CD4-positive, alpha-beta T cell treated with Interleukin-15 for 1 hour (primary cell): ENCODE measurements around the gene MBOAT7.
"Not testable (repeated sequence)": the region's sequence is repeated elsewhere in the genome, so short reads cannot be mapped to it uniquely, and the experiment has no call there.

Experiments used
- DNase-seq: peaks from one replicate; pipeline ENCODE4 v3.0.0-alpha.2; 2020

The MBOAT7 gene

GRCh38 chr19:54188215-54188871 is 1.0 kb downstream of the MBOAT7 start:
- DNase-seq, result peak; percentile 70

- DNase-seq, result no peak
These were observed 2.4 kb downstream of the MBOAT7 start for GRCh38 chr19:54186934-54187381.

GRCh38 chr19:54186351-54186750 is 3.0 kb downstream of the MBOAT7 start:
- DNase-seq, result no peak

- no peak for DNase-seq
These were observed 5.9 kb downstream of the MBOAT7 start for GRCh38 chr19:54183431-54183830.

- not testable (repeated sequence) for DNase-seq
These were observed 7.5 kb downstream of the MBOAT7 start for GRCh38 chr19:54181894-54182293.

GRCh38 chr19:54180691-54181091 is 8.7 kb downstream of the MBOAT7 start:
- no peak for DNase-seq

- DNase-seq, result peak; percentile 31
These were observed 9.4 kb downstream of the MBOAT7 start for GRCh38 chr19:54179921-54180461.

- no peak for DNase-seq
These were observed 10.0 kb downstream of the MBOAT7 start for GRCh38 chr19:54179262-54179852.

GRCh38 chr19:54178581-54179261 is 10.7 kb downstream of the MBOAT7 start:
- no peak for DNase-seq

GRCh38 chr19:54173951-54174834 is 15.2 kb downstream of the MBOAT7 start:
- no peak for DNase-seq

GRCh38 chr19:54173359-54173699 is 16.1 kb downstream of the MBOAT7 start:
- DNase-seq, result no peak

- DNase-seq, result no peak
These were observed 16.7 kb downstream of the MBOAT7 start, which contains the start of gene TMC4 for GRCh38 chr19:54172471-54173358. Gene TMC4 (minus strand): TSS chr19:54173160. CDS start chr19:54173117, 43 bp downstream.

- DNase-seq, result not testable (repeated sequence)
These were observed 17.5 kb downstream of the MBOAT7 start for GRCh38 chr19:54171736-54172431.

GRCh38 chr19:54169149-54169740 is 20.1 kb downstream of the MBOAT7 start:
- DNase-seq, result no peak

- DNase-seq, result peak; percentile 84
These were observed 21.0 kb downstream of the MBOAT7 start for GRCh38 chr19:54168174-54168917.

GRCh38 chr19:54165222-54165621 is 24.2 kb downstream of the MBOAT7 start:
- no peak for DNase-seq

- DNase-seq, result peak; percentile 64
These were observed 24.9 kb downstream of the MBOAT7 start for GRCh38 chr19:54164369-54165068.

GRCh38 chr19:54162884-54163283 is 26.5 kb downstream of the MBOAT7 start:
- no peak for DNase-seq

GRCh38 chr19:54162241-54162805 is 27.1 kb downstream of the MBOAT7 start:
- peak; percentile 85 for DNase-seq
